C4-2B (cell line): ENCODE results near the gene CRYZL1.

Experiments used
- ZFX ChIP-seq: fragments of 450-650 bp; IDR thresholded peaks from 2 replicates; pipeline ENCODE4 v1.6.1; 2017
- TF ChIP-seq, protein P1 (sequence below): fragments of 450-650 bp; conservative IDR thresholded peaks from 2 replicates; pipeline ENCODE4 v1.5.1; 2017; ENCODE audit warnings: mild to moderate bottlenecking

DNA sequence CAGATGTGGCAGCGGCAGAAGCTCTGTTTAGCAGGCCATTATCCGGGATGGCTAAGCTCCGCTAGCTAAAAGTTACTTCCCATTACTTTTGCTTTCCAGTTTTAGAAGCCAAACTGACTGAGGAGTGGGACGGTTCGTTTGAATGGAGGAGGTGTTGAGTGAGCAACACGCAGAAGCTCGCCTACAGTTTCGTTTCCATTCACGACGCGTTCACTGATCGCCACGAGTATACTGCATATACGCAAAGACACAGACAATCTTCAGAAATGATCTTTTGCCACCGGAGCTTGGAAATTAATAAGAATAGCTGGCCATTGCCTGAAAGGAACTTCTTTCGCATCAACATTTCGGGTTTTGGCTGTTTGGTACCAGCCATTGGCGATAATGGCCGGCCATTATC, 84.1 kb downstream of the CRYZL1 start:
- TF ChIP-seq, protein P1, sequence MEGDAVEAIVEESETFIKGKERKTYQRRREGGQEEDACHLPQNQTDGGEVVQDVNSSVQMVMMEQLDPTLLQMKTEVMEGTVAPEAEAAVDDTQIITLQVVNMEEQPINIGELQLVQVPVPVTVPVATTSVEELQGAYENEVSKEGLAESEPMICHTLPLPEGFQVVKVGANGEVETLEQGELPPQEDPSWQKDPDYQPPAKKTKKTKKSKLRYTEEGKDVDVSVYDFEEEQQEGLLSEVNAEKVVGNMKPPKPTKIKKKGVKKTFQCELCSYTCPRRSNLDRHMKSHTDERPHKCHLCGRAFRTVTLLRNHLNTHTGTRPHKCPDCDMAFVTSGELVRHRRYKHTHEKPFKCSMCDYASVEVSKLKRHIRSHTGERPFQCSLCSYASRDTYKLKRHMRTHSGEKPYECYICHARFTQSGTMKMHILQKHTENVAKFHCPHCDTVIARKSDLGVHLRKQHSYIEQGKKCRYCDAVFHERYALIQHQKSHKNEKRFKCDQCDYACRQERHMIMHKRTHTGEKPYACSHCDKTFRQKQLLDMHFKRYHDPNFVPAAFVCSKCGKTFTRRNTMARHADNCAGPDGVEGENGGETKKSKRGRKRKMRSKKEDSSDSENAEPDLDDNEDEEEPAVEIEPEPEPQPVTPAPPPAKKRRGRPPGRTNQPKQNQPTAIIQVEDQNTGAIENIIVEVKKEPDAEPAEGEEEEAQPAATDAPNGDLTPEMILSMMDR, result no peak
- TF ChIP-seq ZFX, result no peak
